CD4-positive, alpha-beta T cell treated with Interleukin-6 for 4 hours (primary cell): ENCODE data around the gene APOL1.
A peak's percentile ranks its signal among the peaks of the same experiment; 100 is the strongest.
"Not testable (repeated sequence)": the region's sequence is repeated elsewhere in the genome, so short reads cannot be mapped to it uniquely, and the experiment has no call there.

Source experiments
- DNase-seq: peaks from one replicate; pipeline ENCODE4 v3.0.0-alpha.2; 2020; ENCODE audit warnings: mixed read lengths

Gene APOL1

GRCh38 chr22:36246718-36247117, 6.2 kb upstream of the APOL1 start:
- DNase-seq: no peak

- DNase-seq: no peak
These were observed 5.0 kb upstream of the APOL1 start for GRCh38 chr22:36247955-36248354.

- no peak for DNase-seq
These were observed 3.8 kb upstream of the APOL1 start for GRCh38 chr22:36249160-36249559.

DNA sequence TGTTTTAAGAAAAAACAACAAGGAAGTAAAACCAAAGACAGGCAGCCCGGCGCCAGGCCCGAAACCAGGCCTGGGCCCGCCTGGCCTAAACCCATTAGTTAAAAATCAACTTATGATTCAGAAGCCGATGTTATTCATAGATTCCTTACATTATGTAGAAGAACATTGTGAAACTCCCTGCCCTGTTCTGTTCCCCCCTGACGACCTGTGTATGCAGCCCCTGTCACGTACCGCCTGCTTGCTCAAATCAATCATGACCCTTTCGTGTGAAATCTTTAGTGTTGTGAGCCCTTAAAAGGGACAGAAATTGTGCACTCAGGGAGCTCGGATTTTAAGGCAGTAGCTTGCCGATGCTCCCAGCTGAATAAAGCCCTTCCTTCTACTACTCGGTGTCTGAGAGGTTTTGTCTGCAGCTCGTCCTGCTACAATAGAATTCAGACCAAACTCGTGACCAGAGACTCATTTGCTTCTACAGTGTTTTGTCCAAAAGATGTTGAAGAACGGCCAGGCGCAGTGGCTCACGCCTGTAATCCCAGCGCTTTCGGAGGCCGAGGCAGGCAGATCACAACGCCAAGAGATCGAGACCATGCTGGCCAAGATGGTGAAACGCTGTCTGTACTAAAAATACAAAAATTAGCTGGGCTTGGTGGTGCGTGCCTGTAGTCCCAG, 2.5 kb upstream of the APOL1 start:
- not testable (repeated sequence) for DNase-seq

- not testable (repeated sequence) for DNase-seq
These were observed 839 bp upstream of the APOL1 start for GRCh38 chr22:36251979-36252608.

DNA sequence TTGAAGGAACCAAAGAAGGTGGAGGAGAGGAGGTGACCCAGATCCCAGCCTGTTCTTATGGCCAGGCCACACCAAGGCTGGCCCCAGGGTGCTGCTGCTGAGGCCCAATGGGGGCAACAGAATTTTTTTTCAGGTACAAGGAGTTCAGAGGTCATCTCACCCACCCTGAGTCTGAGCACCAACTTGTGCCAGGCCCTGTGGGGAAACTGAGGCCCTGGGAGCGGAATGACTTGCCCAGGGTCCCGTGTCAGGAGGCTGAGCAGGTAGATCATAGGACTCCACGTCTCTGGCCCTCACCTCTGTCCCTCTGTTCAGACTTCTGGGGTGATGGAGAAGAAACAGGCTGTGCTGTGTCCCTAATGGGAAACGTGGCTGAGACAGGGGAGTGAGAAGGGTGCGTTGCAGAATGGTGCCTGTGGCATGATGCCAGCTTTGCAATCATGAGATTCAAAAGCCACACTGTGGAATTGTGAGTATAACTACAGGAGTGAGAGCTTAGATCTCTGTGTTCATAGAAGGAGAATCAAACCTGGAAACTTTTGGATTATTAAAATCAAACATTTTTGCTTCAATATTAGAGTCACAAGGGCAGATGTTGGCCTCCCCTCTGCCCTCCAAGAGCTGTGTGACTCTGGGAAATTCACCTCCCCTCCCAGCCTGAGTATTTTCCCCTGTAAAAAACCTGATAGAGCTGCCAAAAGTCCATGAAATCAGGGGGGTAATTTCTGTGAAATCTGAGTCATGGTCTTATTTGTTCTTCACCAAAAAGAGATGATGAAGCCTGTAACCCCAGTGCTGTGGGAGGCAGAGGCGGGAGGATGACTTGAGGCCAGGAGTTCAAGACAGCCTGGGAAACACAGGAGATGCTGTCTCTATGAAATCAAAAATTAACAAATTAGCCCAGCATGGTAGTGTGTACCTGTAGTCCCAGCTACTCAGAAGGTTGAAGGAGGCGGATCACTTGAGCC, 874 bp downstream of the APOL1 start:
- DNase-seq: peak; percentile 33

GRCh38 chr22:36255572-36255971, 2.6 kb downstream of the APOL1 start:
- not testable (repeated sequence) for DNase-seq

- DNase-seq: no peak
These were observed 3.5 kb downstream of the APOL1 start for GRCh38 chr22:36256478-36256877.

GRCh38 chr22:36257308-36257707, 4.4 kb downstream of the APOL1 start:
- DNase-seq: no peak

- no peak for DNase-seq
These were observed 5.2 kb downstream of the APOL1 start for GRCh38 chr22:36257948-36258670.

- peak; percentile 36 for DNase-seq
These were observed 6.0 kb downstream of the APOL1 start for GRCh38 chr22:36258701-36259614.

GRCh38 chr22:36259615-36260300, 6.8 kb downstream of the APOL1 start:
- no peak for DNase-seq

GRCh38 chr22:36261675-36262074, 8.7 kb downstream of the APOL1 start:
- not testable (repeated sequence) for DNase-seq

DNA sequence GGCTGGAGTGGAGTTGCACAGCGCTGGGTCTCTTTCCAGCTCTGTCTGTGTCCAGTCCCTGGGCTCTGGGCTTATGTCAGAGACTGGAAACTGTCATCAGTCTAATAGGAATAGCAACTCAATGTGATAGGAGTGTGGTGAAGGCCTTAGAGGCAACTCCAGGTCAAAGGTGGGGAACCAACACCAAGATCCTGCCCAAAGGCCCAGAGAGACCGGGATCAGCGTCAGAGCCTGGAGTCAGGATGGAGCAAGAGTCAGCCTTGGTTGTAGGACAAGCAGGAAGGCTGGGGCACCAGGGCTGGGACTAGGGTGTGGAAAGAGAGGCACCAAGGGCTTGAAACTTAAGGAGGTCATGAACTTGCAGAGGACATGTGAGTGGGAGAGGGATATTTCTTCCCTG, 9.4 kb downstream of the APOL1 start:
- DNase-seq: not testable (repeated sequence)

DNA sequence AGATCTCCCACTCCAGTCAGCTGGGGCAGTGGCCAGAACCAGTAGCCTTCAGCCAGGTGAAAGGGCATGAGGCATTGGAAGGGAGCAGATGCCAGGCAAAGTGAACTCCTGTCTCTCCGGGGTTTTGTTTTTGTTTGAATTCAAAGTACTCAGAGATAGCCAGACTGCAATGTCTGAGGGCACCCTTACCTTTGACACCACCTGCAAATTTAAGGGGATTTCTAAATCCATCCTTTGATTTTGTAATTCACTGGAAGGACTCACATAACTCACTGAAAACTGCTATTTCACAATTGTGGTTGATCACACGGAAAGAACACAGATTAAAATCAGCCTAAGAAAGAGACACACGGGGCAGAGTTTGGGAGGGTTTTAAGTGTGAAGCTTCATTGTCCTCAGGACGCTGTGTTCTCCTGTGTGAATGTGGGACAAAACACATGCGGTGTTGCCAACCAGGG, 10.3 kb downstream of the APOL1 start:
- not testable (repeated sequence) for DNase-seq

DNA sequence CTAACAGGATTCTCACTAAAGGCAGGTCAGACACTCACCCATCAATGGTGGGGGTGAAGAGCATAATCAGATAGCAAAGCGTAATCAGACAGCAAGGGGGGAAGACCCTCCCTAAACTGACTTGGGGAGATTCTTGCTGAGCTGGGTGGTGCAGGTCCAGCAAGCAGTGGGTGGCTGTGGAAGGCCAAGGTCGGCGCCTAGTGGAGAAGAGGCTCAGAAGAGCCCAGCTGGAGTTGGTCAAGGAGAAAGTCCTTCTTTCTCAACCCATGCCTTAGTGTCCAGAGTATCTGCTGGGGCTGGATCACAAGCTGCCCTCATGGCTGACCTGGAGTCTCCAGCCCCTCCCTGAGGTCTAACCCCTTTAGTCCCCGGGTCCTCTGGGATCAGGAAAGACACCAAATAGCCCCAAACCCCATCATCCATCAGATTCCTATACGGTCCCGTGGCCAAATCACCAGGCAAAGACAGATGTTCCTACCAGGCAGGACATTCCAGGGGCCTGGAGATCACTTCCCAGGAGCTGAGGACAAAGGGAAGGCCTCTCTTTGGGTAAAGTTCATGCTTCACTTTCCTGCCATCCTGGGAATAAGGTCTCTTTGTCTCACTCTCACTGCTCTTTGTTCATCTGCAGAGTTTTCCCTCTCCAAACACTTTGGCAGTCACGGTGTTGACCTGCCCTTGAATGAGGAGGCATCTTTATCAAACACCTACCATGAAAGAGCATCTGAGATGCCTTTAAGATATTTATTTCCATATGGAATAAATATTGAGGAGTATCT, 11.1 kb downstream of the APOL1 start:
- not testable (repeated sequence) for DNase-seq

DNA sequence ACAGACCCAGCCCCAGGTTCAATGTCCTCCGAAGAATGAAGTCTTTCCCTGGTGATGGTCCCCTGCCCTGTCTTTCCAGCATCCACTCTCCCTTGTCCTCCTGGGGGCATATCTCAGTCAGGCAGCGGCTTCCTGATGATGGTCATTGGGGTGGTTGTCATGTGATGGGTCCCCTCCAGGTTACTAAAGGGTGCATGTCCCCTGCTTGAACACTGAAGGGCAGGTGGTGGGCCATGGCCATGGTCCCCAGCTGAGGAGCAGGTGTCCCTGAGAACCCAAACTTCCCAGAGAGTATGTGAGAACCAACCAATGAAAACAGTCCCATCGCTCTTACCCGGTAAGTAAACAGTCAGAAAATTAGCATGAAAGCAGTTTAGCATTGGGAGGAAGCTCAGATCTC, 14.1 kb downstream of the APOL1 start:
- DNase-seq: no peak

DNA sequence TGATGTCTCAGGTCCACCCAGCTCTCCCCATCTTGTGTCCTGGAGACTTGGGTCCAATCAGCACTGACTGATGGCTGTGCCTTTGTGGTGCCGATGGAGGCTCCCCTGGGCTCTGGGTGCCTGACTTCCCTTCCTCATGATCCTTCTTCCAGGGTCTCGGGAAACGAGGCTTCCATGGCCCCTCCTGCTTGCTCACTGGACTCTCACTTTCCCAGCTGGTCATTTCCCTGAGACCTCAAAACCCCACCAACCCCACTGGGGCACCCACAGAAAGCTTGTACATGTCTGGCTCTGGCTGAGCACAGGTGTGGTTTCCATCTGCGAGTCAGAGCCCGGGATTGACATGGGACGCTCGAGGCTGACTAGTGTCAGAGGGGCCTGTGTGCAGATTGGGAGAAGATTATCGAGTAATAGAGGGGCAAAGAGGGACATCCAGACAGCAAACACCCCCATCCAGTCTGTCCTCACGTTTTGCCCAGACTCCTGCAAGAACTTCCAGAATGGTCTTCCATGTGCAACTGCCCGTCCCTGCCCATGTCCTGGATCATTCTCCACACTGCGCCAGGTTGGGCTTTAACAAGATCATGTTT, 15.1 kb downstream of the APOL1 start:
- DNase-seq: no peak

DNA sequence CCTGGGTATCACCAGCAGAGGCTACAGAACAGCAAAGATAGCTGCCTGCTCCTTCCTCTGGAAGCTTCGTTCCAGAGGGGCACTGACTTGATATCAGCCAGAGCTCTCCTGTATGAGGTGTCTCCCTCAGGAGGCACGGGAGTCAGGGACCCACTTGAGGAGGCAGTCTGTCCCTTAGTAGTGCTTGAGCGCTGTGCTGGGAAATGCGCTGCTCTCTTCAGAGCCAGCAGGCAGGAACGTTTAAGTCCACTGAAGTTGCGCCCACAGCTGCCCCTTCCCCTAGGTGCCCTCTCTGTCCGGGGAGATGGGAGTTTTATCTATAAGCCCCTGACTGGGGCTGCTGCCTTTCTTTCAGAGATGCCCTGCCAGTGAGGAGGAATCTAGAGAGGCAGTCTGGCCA, 18.3 kb downstream of the APOL1 start:
- DNase-seq: not testable (repeated sequence)

DNA sequence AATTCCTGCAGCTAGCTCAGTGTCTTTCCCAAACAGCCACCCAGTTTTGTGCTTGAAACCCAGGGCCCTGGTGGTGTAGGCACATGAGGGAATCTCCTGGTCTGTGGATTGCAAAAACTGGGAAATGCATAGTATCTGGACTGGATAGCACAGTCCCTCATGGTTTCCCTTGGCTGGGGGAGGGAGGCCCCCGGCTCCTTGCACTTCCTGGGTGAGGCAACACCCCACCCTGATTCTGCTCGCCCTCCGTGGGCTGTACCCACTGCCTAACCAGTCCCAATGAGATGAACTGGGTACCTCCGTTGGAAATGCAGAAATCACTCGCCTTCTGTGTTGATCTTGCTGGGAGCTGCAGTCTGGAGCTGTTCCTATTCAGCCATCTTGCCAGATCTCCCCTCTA, 19.0 kb downstream of the APOL1 start:
- not testable (repeated sequence) for DNase-seq
